ENCODE results near the gene PPP1R9B.

The PPP1R9B gene

GRCh38 chr17:50173335-50173941 lies 23.0 kb upstream of the PPP1R9B start:
- DNase-seq: peak; percentile 92

- DNase-seq: no peak
Measured at GRCh38 chr17:50172936-50173334, 22.5 kb upstream of the PPP1R9B start.

GRCh38 chr17:50172130-50172529 lies 21.7 kb upstream of the PPP1R9B start:
- DNase-seq: no peak

- DNase-seq: no peak
Measured at GRCh38 chr17:50171371-50172071, 21.0 kb upstream of the PPP1R9B start.

GRCh38 chr17:50170662-50171370 lies 20.3 kb upstream of the PPP1R9B start:
- no peak for DNase-seq

GRCh38 chr17:50169881-50170459 lies 19.5 kb upstream of the PPP1R9B start:
- DNase-seq: no peak

- DNase-seq: peak; percentile 92
Measured at GRCh38 chr17:50169121-50169764, 18.8 kb upstream of the PPP1R9B start.

- no peak for DNase-seq
Measured at GRCh38 chr17:50168319-50168718, 17.8 kb upstream of the PPP1R9B start.

GRCh38 chr17:50167371-50167770 lies 16.9 kb upstream of the PPP1R9B start:
- no peak for DNase-seq

GRCh38 chr17:50166518-50167181 lies 16.2 kb upstream of the PPP1R9B start:
- no peak for DNase-seq

GRCh38 chr17:50165867-50166517 lies 15.5 kb upstream of the PPP1R9B start, which contains the start of gene SGCA:
TSS of gene SGCA (plus strand) at chr17:50166005. CDS start at chr17:50166041, 36 bp downstream.
- DNase-seq: no peak

GRCh38 chr17:50165466-50165865 lies 15.0 kb upstream of the PPP1R9B start:
- no peak for DNase-seq

- DNase-seq: no peak
Measured at GRCh38 chr17:50165066-50165465, 14.6 kb upstream of the PPP1R9B start.

- no peak for DNase-seq
Measured at GRCh38 chr17:50164697-50164988, 14.2 kb upstream of the PPP1R9B start.

GRCh38 chr17:50163843-50164696 lies 13.6 kb upstream of the PPP1R9B start:
- DNase-seq: no peak

- no peak for DNase-seq
Measured at GRCh38 chr17:50162466-50163254, 12.2 kb upstream of the PPP1R9B start.

GRCh38 chr17:50161911-50162288 lies 11.4 kb upstream of the PPP1R9B start:
- DNase-seq: no peak

GRCh38 chr17:50161023-50161910 lies 10.8 kb upstream of the PPP1R9B start:
- DNase-seq: peak; percentile 98

GRCh38 chr17:50157891-50158290 lies 7.4 kb upstream of the PPP1R9B start:
- no peak for DNase-seq

Measured in islet precursor cell (in vitro differentiated cells).